Parathyroid adenoma (tissue), 2 donors: Measurements from ENCODE around the gene BCAS4.

Source experiments
- H2AFZ ChIP-seq: fragments of 300-600 bp; sonication (generic); one replicate; pipeline ENCODE4 v1.7.0; 2017; ENCODE audit warnings: antibody characterized with exemption, mild to moderate bottlenecking
- H3K27ac ChIP-seq: fragments of 300-600 bp; sonication (generic); one replicate; pipeline ENCODE4 v1.7.0; 2017
- H3K27me3 ChIP-seq: fragments of 300-600 bp; sonication (generic); one replicate; pipeline ENCODE4 v1.7.0; 2017; ENCODE audit warnings: low read length; ENCODE audit not compliant: control insufficient read depth, insufficient read depth
- H3K36me3 ChIP-seq: fragments of 300-600 bp; sonication (generic); one replicate; pipeline ENCODE4 v1.7.0; 2017; ENCODE audit warnings: low read length; ENCODE audit not compliant: control insufficient read depth, insufficient read depth
- H3K4me1 ChIP-seq: fragments of 300-600 bp; sonication (generic); one replicate; pipeline ENCODE4 v1.7.0; 2017; ENCODE audit warnings: control low read depth
- H3K4me2 ChIP-seq: fragments of 300-600 bp; sonication (generic); one replicate; pipeline ENCODE4 v1.7.0; 2017; ENCODE audit warnings: low read length
- H3K4me3 ChIP-seq: fragments of 300-600 bp; sonication (generic); one replicate; pipeline ENCODE4 v1.7.0; 2017; ENCODE audit warnings: low read depth, low read length
- H3K79me2 ChIP-seq: fragments of 300-600 bp; sonication (generic); one replicate; pipeline ENCODE4 v1.7.0; 2017; ENCODE audit warnings: control low read depth
- H3K9ac ChIP-seq: fragments of 300-600 bp; sonication (generic); one replicate; pipeline ENCODE4 v1.7.0; 2017; ENCODE audit warnings: mild to moderate bottlenecking
- H3K9me3 ChIP-seq: fragments of 300-600 bp; sonication (generic); one replicate; pipeline ENCODE4 v1.7.0; 2017; ENCODE audit warnings: low read length; ENCODE audit not compliant: control insufficient read depth
- TF ChIP-seq, protein P1 (sequence below): fragments of 300-600 bp; sonication (generic); IDR thresholded peaks from one replicate; pipeline ENCODE4 v1.7.0; 2017; ENCODE audit warnings: antibody characterized with exemption, mild to moderate bottlenecking
- donor health status: primary hyperparathyroidism.

BCAS4 gene

DNA sequence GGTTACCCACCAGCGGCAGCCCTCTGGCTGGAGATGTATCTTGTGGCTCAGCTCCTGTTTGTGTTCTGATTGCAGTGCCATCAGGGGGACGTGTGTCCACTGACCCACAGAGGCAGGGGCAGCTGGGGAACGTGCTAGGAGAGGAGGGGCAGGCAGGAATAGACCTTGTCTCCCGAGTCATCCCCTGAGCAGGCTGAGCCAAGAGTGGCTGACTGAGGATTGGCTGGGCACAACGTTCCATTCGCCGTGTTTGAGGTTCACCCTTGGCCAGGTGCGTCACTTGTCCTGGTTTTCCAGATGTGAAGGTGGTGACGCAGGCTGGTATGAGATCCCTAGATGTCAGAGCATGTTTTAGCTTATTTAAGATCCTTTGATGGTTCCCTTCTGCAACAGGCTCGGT, 78.7 kb downstream of the BCAS4 start:
- H3K27ac ChIP-seq, result no peak overlapping the region
- no peak overlapping the region for H3K9ac ChIP-seq
- H3K4me1 ChIP-seq, result no peaks in the 10 kb centered on the region
- TF ChIP-seq, protein P1, sequence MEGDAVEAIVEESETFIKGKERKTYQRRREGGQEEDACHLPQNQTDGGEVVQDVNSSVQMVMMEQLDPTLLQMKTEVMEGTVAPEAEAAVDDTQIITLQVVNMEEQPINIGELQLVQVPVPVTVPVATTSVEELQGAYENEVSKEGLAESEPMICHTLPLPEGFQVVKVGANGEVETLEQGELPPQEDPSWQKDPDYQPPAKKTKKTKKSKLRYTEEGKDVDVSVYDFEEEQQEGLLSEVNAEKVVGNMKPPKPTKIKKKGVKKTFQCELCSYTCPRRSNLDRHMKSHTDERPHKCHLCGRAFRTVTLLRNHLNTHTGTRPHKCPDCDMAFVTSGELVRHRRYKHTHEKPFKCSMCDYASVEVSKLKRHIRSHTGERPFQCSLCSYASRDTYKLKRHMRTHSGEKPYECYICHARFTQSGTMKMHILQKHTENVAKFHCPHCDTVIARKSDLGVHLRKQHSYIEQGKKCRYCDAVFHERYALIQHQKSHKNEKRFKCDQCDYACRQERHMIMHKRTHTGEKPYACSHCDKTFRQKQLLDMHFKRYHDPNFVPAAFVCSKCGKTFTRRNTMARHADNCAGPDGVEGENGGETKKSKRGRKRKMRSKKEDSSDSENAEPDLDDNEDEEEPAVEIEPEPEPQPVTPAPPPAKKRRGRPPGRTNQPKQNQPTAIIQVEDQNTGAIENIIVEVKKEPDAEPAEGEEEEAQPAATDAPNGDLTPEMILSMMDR, result no peak
- no peaks in the 10 kb centered on the region for H3K27me3 ChIP-seq
- no peak overlapping the region for H3K4me2 ChIP-seq
- no peaks in the 10 kb centered on the region for H3K9me3 ChIP-seq
- H3K79me2 ChIP-seq, result no peaks in the 10 kb centered on the region
- H3K36me3 ChIP-seq, result no peaks in the 10 kb centered on the region
- no peak overlapping the region for H3K4me3 ChIP-seq
- no peak overlapping the region for H2AFZ ChIP-seq

DNA sequence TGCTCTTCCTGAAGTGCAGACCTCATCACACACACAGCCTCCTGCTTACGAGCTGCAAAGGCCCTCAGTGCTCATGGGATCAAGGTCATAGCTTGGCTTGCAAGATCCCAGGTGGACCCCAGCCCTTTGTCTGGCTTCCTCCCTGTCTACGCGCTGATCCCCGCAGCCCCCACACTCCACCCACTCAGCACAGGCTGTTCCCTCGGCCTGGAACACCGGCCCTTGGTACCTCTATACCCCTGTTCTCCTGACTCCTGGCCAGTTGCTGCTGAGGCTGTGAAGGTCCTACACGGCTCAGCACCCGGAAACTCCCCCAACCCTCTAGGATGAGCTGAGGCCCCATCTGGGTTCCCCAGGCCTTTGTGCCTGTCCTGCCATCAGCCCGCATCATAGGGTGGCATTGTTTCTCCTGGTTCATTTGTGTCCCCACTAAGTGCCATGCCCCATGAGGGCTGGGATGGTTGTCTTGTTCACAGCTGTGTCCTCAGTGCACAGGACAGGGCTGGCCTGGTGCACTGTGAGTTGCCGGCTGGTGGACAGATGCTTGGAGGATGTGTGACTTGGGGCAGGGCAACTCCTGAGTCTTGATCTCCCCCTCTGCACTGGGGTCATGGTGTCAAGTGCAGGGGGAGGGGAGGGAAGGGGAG, 79.4 kb downstream of the BCAS4 start:
- H3K4me1 ChIP-seq, result no peaks in the 10 kb centered on the region
- H3K36me3 ChIP-seq, result no peaks in the 10 kb centered on the region
- no peak overlapping the region for H3K4me3 ChIP-seq
- TF ChIP-seq, protein P1, result no peak
- H3K79me2 ChIP-seq, result no peaks in the 10 kb centered on the region
- H3K9ac ChIP-seq, result no peak overlapping the region
- H3K4me2 ChIP-seq, result no peak overlapping the region
- H3K27ac ChIP-seq, result no peak overlapping the region
- no peaks in the 10 kb centered on the region for H3K27me3 ChIP-seq
- no peak overlapping the region for H2AFZ ChIP-seq
- no peaks in the 10 kb centered on the region for H3K9me3 ChIP-seq

DNA sequence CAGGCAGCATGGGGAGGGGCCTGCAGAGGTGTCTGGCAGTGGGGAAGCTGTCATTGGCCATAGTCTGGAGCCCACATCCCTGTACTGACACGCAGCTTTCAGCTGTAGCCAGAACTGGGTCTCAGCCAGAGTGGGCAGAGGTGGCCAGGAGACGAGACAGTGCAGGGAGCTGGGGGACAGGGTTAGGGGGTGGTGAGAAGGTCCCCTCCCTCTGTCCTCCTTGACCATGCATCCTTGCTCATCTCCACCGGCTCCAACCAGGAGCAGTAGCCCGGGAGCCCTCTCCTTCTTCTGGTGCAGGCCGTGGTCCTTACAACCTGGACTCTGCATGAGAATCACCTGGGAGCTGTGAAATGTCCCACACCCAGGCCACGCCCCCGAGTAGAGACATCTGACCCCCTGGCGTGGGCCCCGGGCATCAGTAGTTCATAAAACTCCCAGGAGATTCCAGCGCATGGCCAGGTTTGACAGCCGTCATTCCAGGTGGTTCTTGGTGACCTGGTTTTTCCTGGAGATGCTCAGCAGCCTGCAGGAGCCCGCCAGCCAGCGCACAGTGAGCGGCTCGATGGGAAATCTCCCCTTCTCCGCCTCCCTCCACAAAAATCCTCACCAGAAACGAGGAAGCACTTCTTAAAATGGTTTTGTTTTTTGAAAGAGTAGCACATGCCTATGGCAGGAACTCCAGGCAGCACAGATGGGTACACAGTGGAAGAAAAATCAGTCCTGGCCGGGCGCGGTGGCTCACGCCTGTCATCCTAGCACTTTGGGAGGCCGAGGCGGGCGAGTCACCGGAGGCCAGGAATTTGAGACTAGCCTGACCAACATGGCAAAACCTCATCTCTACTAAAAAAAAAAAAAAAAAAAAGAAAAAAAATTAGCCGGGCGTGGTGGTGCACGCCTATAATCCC, 80.2 kb downstream of the BCAS4 start:
- H3K79me2 ChIP-seq, result no peaks in the 10 kb centered on the region
- TF ChIP-seq, protein P1, result no peak
- no peak overlapping the region for H2AFZ ChIP-seq
- H3K36me3 ChIP-seq, result no peaks in the 10 kb centered on the region
- no peaks in the 10 kb centered on the region for H3K9me3 ChIP-seq
- no peak overlapping the region for H3K27ac ChIP-seq
- no peaks in the 10 kb centered on the region for H3K4me1 ChIP-seq
- H3K9ac ChIP-seq, result no peak overlapping the region
- H3K4me2 ChIP-seq, result no peak overlapping the region
- H3K27me3 ChIP-seq, result no peaks in the 10 kb centered on the region
- H3K4me3 ChIP-seq, result no peak overlapping the region

DNA sequence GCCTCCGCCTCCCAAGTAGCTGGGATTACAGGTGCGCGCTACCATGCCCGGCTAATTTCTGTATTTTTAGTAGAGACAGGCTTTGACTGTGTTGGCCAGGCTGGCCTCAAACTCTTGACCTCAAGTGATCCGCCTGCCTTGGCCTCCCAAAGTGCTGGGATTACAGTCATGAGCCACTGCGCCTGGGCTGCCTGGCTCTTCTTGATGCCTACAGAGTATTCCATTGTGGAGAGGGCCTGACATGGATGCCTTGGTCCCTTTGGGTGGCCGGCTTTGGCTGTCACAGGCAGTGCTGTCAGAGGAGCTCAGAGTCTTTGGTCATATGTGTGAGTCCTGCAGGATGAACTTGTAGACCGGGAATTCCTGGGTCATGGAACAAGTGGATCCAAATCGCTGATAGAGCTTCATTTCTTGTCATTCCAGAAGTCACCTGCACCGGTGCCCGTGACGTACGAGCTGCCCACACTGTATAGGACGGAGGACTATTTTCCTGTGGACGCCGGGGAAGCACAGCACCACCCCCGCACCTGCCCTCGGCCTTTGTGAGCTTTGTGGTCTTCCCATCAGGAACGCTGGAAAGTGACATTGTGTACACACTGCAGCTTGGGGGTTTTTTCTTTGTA, 81.3 kb downstream of the BCAS4 start:
- Histone ChIP-seq H3K36me3 (no peaks in the 10 kb centered on the region), H3K4me3 (no peak overlapping the region), H3K4me1 (no peaks in the 10 kb centered on the region), H3K79me2 (no peaks in the 10 kb centered on the region), H3K9me3 (no peaks in the 10 kb centered on the region), H3K27ac (no peak overlapping the region), H2AFZ (no peak overlapping the region), H3K27me3 (no peaks in the 10 kb centered on the region), H3K9ac (no peak overlapping the region), H3K4me2 (no peak overlapping the region)
- TF ChIP-seq, protein P1, result no peak
